GM12872 (cell line): ENCODE results near the gene RALGAPA2.

Experiments
- TF ChIP-seq, protein P1 (sequence below): IDR thresholded peaks from 3 replicates; pipeline ENCODE4 v1.5.1; 2011; ENCODE audit warnings: low read depth, mild to moderate bottlenecking, low read length, moderate library complexity; ENCODE audit not compliant: insufficient read depth

The RALGAPA2 gene

DNA sequence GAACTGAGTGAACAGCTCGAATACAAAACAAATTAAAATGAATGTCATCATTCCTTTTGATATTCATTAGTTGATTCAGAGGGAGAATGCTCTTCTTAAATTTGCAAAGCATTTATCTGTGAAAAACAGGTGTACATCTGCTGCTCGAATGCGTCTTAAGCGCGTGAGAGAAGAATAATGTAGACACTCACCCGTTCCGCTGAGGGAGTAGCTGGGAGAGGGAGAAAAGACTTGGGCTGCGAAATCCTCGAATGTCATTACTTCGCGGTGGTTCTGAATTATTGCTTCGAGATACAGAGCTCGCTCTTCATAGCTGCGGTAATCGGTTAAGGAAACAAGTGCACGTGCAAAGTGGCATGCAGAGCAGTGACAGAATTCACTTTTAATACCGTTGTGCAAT is 300.6 kb downstream of the RALGAPA2 start:
- TF ChIP-seq, protein P1, sequence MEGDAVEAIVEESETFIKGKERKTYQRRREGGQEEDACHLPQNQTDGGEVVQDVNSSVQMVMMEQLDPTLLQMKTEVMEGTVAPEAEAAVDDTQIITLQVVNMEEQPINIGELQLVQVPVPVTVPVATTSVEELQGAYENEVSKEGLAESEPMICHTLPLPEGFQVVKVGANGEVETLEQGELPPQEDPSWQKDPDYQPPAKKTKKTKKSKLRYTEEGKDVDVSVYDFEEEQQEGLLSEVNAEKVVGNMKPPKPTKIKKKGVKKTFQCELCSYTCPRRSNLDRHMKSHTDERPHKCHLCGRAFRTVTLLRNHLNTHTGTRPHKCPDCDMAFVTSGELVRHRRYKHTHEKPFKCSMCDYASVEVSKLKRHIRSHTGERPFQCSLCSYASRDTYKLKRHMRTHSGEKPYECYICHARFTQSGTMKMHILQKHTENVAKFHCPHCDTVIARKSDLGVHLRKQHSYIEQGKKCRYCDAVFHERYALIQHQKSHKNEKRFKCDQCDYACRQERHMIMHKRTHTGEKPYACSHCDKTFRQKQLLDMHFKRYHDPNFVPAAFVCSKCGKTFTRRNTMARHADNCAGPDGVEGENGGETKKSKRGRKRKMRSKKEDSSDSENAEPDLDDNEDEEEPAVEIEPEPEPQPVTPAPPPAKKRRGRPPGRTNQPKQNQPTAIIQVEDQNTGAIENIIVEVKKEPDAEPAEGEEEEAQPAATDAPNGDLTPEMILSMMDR: no peak

DNA sequence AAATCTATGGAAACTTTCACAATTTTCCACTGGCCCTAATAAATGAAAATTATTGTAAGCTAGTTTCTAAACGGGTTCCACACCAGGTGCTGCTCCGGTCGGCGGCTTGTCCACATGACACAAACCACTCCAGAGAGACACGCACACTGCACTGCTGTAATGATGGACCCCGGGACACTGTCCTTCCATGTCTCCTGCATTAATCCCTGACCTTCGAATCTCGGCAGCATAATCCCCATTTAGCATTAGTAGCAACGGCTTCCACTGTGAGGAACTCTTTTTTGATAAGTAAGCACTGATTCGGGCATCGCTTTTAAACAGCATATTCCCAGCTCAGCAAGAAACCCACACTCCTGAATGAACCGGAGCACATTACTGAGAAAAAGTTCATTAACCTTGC is 301.0 kb downstream of the RALGAPA2 start:
- TF ChIP-seq, protein P1: no peak

DNA sequence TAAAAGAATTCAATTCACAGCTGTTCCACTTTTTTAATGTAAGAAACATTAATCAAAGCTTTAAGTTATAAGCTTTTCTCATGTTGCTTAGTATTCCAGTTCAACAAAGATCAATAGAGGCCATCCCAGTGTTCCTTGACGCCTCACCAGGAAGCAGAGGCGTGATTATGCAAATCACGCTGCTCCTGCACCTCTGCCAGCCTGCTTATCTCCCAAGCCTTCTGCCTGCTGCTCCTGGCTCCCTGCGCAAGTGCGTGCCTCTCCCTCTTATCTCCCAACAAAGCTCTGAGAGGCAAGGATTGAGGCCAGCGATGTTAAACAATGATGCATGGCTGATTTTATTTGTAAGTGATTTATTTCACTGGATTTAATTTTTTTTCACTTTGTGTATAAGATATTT is 301.8 kb downstream of the RALGAPA2 start:
- TF ChIP-seq, protein P1: no peak

DNA sequence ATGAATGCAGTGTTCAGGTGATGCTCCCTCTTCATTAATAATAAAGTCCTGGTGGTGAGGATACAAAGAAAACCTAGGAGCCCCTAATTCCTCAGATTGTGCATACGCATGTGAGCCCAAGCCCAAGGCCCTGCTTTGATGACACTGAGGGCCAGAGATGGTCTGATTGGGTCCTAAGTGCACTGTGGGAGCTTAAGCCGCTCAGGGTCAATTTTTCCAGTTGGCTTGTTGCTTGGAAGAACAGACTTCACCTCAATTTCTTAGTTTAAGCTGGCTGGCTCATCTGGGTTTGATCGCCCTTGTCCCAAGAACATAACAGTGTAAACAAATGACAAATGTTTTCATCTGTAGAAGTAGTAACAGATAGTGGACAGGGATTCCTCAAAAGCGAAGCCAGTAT is 303.1 kb downstream of the RALGAPA2 start:
- TF ChIP-seq, protein P1: no peak

DNA sequence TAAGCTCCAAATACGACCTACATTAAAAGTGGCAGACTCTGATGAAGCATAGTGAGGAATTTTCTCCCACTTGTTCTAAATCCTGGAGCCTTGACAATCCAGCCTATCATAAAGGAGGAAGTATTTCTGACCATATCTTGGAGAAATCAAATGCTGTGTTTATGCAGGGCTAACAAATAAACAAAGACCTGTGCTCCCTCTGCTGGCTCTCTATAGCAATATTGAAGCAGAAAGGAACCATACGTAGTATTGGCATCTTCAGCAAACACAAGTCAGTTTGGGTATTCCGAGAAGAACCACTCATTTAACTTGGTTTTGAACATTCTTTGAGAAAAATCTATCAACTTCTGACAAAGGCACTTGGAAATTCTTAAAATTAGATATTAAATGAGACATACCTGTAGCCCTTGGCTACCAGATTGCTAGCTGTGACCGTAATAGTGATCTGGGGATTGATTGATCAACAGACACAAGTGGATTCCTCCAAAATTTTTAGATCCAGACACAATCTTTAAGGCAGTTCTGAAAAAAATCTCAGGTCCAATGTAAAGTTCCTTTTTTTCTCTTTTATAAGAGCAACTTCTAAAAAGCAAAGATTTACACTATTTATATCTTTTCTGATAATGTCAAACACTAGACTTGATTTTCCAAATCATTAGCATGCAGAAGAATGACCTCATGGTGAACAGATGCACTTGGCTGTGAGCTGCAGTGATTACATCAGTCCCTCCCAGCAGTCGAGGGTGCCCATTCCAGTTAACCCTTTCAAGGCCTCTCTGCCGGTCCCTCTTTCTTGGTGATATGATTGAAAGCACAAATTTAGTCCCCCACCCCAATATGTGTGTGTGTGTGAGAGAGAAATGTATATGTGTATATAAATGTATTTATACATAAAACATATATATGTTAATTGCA is 304.3 kb downstream of the RALGAPA2 start:
- TF ChIP-seq, protein P1: peak; percentile 16; the same call in 1 of the 3 replicates

DNA sequence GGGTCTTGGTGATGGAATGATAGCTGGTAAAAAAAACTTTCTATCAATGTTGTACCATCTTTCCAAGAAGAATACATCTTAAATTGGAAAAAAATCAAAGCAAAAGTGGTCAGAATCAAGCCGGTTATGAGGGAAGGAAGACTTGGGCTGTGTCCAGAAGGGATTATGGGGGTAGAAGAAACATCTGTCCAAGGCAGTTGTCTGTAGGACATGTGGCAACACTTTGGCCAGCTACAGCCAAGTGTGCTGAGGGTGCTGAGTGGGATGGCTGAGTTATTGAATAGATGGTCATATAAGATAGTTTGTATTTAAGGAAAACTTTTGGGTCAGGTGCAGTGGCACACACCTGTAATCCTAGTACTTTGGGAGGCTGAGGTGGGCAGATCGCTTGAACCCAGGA is 306.1 kb downstream of the RALGAPA2 start:
- TF ChIP-seq, protein P1: no peak

DNA sequence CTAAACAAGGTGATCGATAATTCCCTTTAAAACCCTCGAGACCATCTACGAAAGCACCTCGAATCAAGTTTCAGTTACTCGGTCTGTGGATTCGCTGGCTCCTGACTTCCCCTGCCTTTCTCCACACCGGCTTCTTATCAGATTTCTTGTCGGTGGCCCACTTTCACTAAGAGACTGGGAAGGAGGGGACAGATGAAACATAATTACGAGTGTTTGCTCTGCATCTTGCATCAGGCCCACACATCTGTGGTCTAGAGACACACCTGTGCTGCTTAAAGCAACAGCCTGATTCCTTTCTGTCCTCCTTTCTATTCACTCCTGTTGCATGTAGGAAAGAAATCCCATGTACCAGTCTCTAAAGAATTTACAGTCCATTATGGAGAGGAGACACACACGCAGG is 306.8 kb downstream of the RALGAPA2 start:
- TF ChIP-seq, protein P1: no peak
